Sigmoid colon (tissue), 7 donors: ENCODE results near the gene SPATA24. TPM values are rescaled to one million over a fixed set of nuclear protein-coding genes. Genes with fewer than 3 reads are reported as not detected.
A peak's percentile ranks its signal among the peaks of the same experiment; 100 is the strongest.

Experiments used
- DNase-seq: peaks from one replicate; pipeline ENCODE4 v3.0.0-alpha.2; 2019
- H3K27ac ChIP-seq, 4 donors: fragments of 200-600 bp; sonication (generic); one replicate each; pipeline ENCODE4 v1.5.1; 2016 to 2019; ENCODE audit warnings: mild to moderate bottlenecking in 1 of 4
- H3K27me3 ChIP-seq, 3 donors: fragments of 200-600 bp; sonication (generic); one replicate each; pipeline ENCODE4 v1.5.1; 2019; ENCODE audit warnings: mild to moderate bottlenecking in 1 of 3
- H3K36me3 ChIP-seq, 4 donors: fragments of 200-600 bp; sonication (generic); one replicate each; pipeline ENCODE4 v1.5.1; 2016 to 2019
- H3K4me1 ChIP-seq, 4 donors: fragments of 200-600 bp; sonication (generic); one replicate each; pipeline ENCODE4 v1.5.1; 2017 to 2019
- H3K4me3 ChIP-seq, 4 donors: fragments of 200-600 bp; sonication (generic); one replicate each; pipeline ENCODE4 v1.5.1; 2017 to 2019; ENCODE audit warnings: mild to moderate bottlenecking in 2 of 4, moderate library complexity in 1 of 4
- H3K9me3 ChIP-seq, 4 donors: fragments of 200-600 bp in 3 of 4; sonication (generic) in 3 of 4; one replicate each; pipeline versions ENCODE4 v1.5.1 to v1.6.1; 2013 to 2019
- EP300 ChIP-seq, 4 donors: sonication (generic); formaldehyde crosslinking; IDR thresholded peaks; one replicate each; pipeline ENCODE4 v1.6.1; 2017; ENCODE audit warnings: antibody characterized with exemption in 4 of 4
- POLR2A ChIP-seq, 2 donors: fragments of 450-650 bp; IDR thresholded peaks; one replicate each; pipeline ENCODE4 v1.6.1; 2016; ENCODE audit warnings: antibody characterized with exemption in 2 of 2, mild to moderate bottlenecking in 2 of 2, moderate library complexity in 2 of 2
- POLR2AphosphoS5 ChIP-seq, 4 donors: sonication (generic); formaldehyde crosslinking; IDR thresholded peaks; one replicate each; pipeline ENCODE4 v1.6.1; 2017; ENCODE audit warnings: antibody characterized with exemption in 4 of 4
- WGBS, 2 donors: extraction: QIAGEN DNeasy Blood & Tissue Kit; methylation state at CpG; one replicate each; pipeline ENCODE4 v1.1.7; 2013; 5-methylcytosine and 5-hydroxymethylcytosine counted together
- intact Hi-C: fragments of 100-400 bp; cut with DNase I; formaldehyde crosslinking; loops from one replicate; pipeline ENCODE4 v1.15.1; 2023
- polyA plus RNA-seq, 3 donors: library from polyadenylated mRNA; stranded (reverse); fragments of 200-250 nt; gene quantifications; one replicate each; pipeline ENCODE4 v1.2.3, GENCODE V29; 2013
- total RNA-seq, 4 donors: library from RNA; depleted of rRNA; stranded (reverse); fragments of >200 nt; gene quantifications; one replicate each; pipeline ENCODE4 v1.1.0, GENCODE V29; 2016
- TF ChIP-seq, protein P1 (sequence below), 4 experiments: fragments of 450-650 bp in 3 of 4; fragments of 200-600 bp in 1 of 4; IDR thresholded peaks; one replicate each; pipeline ENCODE4 v1.5.1; 2016 to 2019; ENCODE audit warnings: antibody characterized with exemption in 4 of 4, mild to moderate bottlenecking in 3 of 4, moderate library complexity in 2 of 4
- donor health status: healthy with polysubstance abuse.
- donor health status: Bipolar disorder and iron deficiency.
- donor health status: healthy.

The SPATA24 gene
- total and polyA plus RNA-seq, 7 donors, result 1.4 to 9.0 (median 7.3) TPM

DNA sequence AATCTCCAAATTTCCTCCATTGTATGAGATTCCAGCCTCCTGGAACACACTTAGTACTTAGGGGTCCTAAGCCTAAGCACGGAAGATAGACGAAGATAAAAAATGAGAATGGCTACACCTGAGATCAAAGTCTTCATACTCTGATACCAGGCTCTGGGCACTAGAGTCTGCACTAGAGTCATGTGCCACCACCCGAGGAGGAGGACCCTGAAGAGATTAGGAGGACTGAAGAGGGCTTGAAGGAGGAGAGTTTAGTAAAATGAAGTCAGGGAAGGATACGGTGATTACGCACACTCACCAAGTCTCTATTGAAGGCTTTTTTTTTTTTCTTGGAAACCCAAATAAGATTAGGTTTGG, 573 bp upstream of the SPATA24 start:
- Histone ChIP-seq H3K27ac (peak overlapping the region; percentile 86 to 93 (median 90)), H3K4me3 (peak overlapping the region; percentile 37 to 55 (median 52)), H3K36me3 (no peaks in the 10 kb centered on the region), H3K9me3 (no peaks in the 10 kb centered on the region), H3K27me3 (no peaks in the 10 kb centered on the region), H3K4me1 (peaks cover 0 to 18% (median 13%) of the 10 kb centered on the region in 4 donors)
- no peak for TF ChIP-seq POLR2A (IDR thresholded peaks at IDR 0.05)
- TF ChIP-seq, protein P1, sequence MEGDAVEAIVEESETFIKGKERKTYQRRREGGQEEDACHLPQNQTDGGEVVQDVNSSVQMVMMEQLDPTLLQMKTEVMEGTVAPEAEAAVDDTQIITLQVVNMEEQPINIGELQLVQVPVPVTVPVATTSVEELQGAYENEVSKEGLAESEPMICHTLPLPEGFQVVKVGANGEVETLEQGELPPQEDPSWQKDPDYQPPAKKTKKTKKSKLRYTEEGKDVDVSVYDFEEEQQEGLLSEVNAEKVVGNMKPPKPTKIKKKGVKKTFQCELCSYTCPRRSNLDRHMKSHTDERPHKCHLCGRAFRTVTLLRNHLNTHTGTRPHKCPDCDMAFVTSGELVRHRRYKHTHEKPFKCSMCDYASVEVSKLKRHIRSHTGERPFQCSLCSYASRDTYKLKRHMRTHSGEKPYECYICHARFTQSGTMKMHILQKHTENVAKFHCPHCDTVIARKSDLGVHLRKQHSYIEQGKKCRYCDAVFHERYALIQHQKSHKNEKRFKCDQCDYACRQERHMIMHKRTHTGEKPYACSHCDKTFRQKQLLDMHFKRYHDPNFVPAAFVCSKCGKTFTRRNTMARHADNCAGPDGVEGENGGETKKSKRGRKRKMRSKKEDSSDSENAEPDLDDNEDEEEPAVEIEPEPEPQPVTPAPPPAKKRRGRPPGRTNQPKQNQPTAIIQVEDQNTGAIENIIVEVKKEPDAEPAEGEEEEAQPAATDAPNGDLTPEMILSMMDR (IDR thresholded peaks at IDR 0.05), result no peak
- TF ChIP-seq POLR2AphosphoS5 (IDR thresholded peaks at IDR 0.05), result no peak
- no peak for TF ChIP-seq EP300 (IDR thresholded peaks at IDR 0.05)
- intact Hi-C loops, result loop anchor here (5.0 kb wide), 1 partner anchor 62 kb away; the partner anchor contains the start of gene PAIP2
- DNase-seq, result no peak
- WGBS, 2 donors, result 42 to 65% methylated on average over 5 of the region's 5 CpGs

DNA sequence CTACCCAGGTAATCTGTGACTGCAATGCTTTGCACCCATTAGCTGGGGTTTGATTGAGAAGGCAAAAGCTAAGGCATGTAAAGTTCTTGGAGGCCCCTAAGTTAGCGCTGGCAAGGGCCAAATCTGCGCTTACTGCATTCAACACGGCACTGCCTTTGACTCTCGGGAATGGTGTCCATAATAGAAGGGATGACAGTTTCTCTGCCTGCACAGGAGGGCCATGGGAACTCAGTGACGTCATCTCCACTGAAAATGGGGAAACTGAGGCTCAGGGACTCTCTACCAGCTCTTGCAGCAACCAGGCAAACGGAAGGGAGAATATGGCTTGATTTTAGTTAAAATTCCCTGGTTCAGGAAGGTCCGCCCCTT, 487 bp downstream of the SPATA24 start:
- peaks cover 0 to 14% (median 12%) of the 10 kb centered on the region in 4 donors for H3K4me1 ChIP-seq
- H3K27ac ChIP-seq, result peak overlapping the region; percentile 86 to 93 (median 90)
- H3K36me3 ChIP-seq, result no peaks in the 10 kb centered on the region
- peak overlapping the region; percentile 37 to 55 (median 52) for H3K4me3 ChIP-seq
- intact Hi-C loops, result loop anchor here (5.0 kb wide), 1 partner anchor 61 kb away; the partner anchor contains the start of gene PAIP2
- TF ChIP-seq POLR2A (IDR thresholded peaks at IDR 0.05), result no peak
- TF ChIP-seq EP300 (IDR thresholded peaks at IDR 0.05), result no peak
- no peak for TF ChIP-seq POLR2AphosphoS5 (IDR thresholded peaks at IDR 0.05)
- TF ChIP-seq, protein P1 (IDR thresholded peaks at IDR 0.05), result no peak
- no peak for DNase-seq
- 15 to 18% methylated on average over 7 of the region's 7 CpGs for WGBS, 2 donors
- no peaks in the 10 kb centered on the region for H3K9me3 ChIP-seq
- no peaks in the 10 kb centered on the region for H3K27me3 ChIP-seq

DNA sequence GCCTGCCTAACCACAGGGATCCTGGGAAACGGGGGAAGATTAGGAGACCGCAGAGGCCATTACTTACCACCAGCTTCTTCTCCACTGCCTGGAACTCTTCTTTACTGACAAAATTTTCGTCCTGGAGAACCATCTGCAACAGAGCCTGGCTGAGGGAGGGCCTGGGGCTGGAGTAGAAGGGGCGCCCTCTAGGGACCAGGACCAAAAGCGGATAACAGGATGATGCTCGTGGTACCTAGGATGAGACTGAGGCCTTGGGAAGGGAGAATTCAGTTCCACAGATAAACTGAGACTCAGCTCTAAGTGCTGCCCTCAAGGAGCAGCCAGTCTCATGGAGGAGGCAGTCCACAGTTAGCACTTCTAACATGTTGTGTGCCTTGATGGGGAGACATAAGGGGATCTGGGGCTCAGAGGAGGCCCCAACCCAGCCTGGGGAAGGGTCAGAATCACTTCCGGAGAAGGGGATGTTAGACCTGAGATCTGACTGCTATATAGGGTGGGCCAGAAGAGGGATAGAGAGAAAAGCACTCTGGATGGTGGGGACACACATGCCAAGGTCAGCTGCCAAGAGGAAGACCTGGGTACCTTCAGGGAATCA, 1.2 kb downstream of the SPATA24 start:
- Histone ChIP-seq H3K4me1 (peaks cover 0 to 14% (median 12%) of the 10 kb centered on the region in 4 donors), H3K27me3 (no peaks in the 10 kb centered on the region), H3K27ac (peak overlapping the region in 3 of 4 donors; percentile 89 to 93 (median 92)), H3K9me3 (no peaks in the 10 kb centered on the region), H3K36me3 (no peaks in the 10 kb centered on the region), H3K4me3 (no peak overlapping the region)
- no peak for TF ChIP-seq POLR2A (IDR thresholded peaks at IDR 0.05)
- TF ChIP-seq, protein P1 (IDR thresholded peaks at IDR 0.05), result no peak
- TF ChIP-seq POLR2AphosphoS5 (IDR thresholded peaks at IDR 0.05), result no peak
- TF ChIP-seq EP300 (IDR thresholded peaks at IDR 0.05), result no peak
- DNase-seq, result no peak
- 55 to 71% methylated on average over 7 of the region's 7 CpGs for WGBS, 2 donors
- intact Hi-C loops, result loop anchor here (5.0 kb wide), 1 partner anchor 60 kb away; the partner anchor contains the start of gene PAIP2

DNA sequence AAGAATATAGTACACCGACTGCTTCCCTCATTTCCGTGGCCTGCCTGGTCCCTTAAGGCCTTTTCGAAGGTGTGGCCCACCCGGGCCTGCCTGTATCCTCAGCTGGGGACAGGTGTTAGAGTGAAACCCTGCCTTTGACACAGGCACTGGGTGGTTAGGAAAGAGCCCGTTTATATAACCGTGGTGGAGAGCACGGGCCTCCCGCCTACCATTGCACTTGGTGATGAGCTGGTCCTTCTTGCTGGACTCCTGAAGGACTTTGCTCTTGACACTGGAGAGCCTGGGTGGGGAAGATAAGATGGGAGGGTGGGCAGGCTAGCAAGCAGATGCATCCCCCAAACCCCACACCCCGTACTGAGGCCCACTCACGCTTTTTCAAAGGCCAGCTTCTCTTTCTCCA, 2.3 kb downstream of the SPATA24 start:
- intact Hi-C loops, result loop anchor here (5.0 kb wide), 1 partner anchor 59 kb away; the partner anchor contains the start of gene PAIP2
- WGBS, 2 donors, result 88 to 94% methylated on average over 10 of the region's 10 CpGs
- H3K9me3 ChIP-seq, result no peaks in the 10 kb centered on the region
- TF ChIP-seq EP300 (IDR thresholded peaks at IDR 0.05) (no peak), POLR2A (IDR thresholded peaks at IDR 0.05) (no peak), POLR2AphosphoS5 (IDR thresholded peaks at IDR 0.05) (no peak)
- TF ChIP-seq, protein P1 (IDR thresholded peaks at IDR 0.05), result no peak
- peaks cover 0 to under 1% (median 0%) of the 10 kb centered on the region in 3 donors for H3K27me3 ChIP-seq
- no peak overlapping the region for H3K4me3 ChIP-seq
- DNase-seq, result no peak
- H3K4me1 ChIP-seq, result peaks cover 0 to 14% (median 12%) of the 10 kb centered on the region in 4 donors
- no peaks in the 10 kb centered on the region for H3K36me3 ChIP-seq
- no peak overlapping the region for H3K27ac ChIP-seq
